Kidney (tissue), 14 donors: ENCODE results near the gene MCAM. TPM values are rescaled to one million over a fixed set of nuclear protein-coding genes. Genes with fewer than 3 reads are reported as not detected.

Source experiments
- DNase-seq, 5 donors: peaks; one replicate each; pipeline ENCODE4 v3.0.0-alpha.2; 2013 to 2020
- FAIRE-seq: peaks from 2 replicates; lab custom pipeline; 2012; peaks lifted over from hg19 to GRCh38; lab: Jason Lieb, UNC
- H3K27ac ChIP-seq, 2 donors: one replicate each; pipeline ENCODE4 v1.7.0; 2013; ENCODE audit warnings: low read depth in 2 of 2, low read length in 2 of 2, inconsistent platforms in 1 of 2
- H3K27me3 ChIP-seq: one replicate; pipeline ENCODE4 v1.7.1; 2013; ENCODE audit warnings: low read length, inconsistent platforms; ENCODE audit not compliant: control insufficient read depth, insufficient read depth
- H3K36me3 ChIP-seq, 3 donors: one replicate each; pipeline versions ENCODE4 v1.7.0 to v1.7.1; 2013; ENCODE audit warnings: low read length in 3 of 3, control low read depth in 1 of 3, inconsistent platforms in 1 of 3; ENCODE audit not compliant: insufficient read depth in 3 of 3, control insufficient read depth in 2 of 3
- H3K4me1 ChIP-seq, 3 donors: one replicate each; pipeline versions ENCODE4 v1.7.0 to v1.7.1; 2013; ENCODE audit warnings: low read length in 3 of 3, inconsistent platforms in 1 of 3, low read depth in 1 of 3; ENCODE audit not compliant: control insufficient read depth in 2 of 3, insufficient read depth in 2 of 3
- H3K4me3 ChIP-seq, 3 donors: one replicate each; pipeline versions ENCODE4 v1.7.0 to v1.8.1; 2013; ENCODE audit warnings: low read length in 3 of 3, control low read depth in 1 of 3, inconsistent platforms in 1 of 3
- H3K9ac ChIP-seq, 3 donors: one replicate each; pipeline versions ENCODE4 v1.7.0 to v1.7.1; 2013; ENCODE audit warnings: low read length in 3 of 3, control low read depth in 1 of 3, inconsistent platforms in 1 of 3
- H3K9me3 ChIP-seq, 3 donors: one replicate each; pipeline versions ENCODE4 v1.7.0 to v1.7.1; 2013; ENCODE audit warnings: low read length in 3 of 3, control low read depth in 1 of 3, inconsistent platforms in 1 of 3; ENCODE audit not compliant: control insufficient read depth in 2 of 3, insufficient read depth in 1 of 3
- intact Hi-C: fragments of 100-400 bp; cut with DNase I; formaldehyde crosslinking; loops from one replicate; pipeline ENCODE4 v1.11.1; 2022
- polyA plus RNA-seq: library from polyadenylated mRNA; stranded (reverse); fragments of 350-450 nt; fragmentation: Illumina TruSeq; extraction: RNeasy Lipid Tissue Mini Kit (QIAGEN cat#74804); gene quantifications from one replicate; pipeline ENCODE4 v1.2.3, GENCODE V29; 2014; ENCODE audit warnings: low read depth, low replicate concordance; ENCODE audit not compliant: insufficient read depth
- total RNA-seq: library from RNA; stranded (reverse); fragmentation: NEBNext Ultra II Directional; extraction: Animal tissue kit (Norgen Biotek cat#: 25700); gene quantifications from one replicate; pipeline ENCODE4 v1.2.1, GENCODE V29; 2021
- TF ChIP-seq, protein P1 (sequence below): IDR thresholded peaks from 3 replicates; pipeline ENCODE4 v1.5.1; 2012; ENCODE audit warnings: mild to moderate bottlenecking, moderate library complexity, borderline replicate concordance; ENCODE audit not compliant: insufficient read depth; ENCODE audit errors: extremely low read depth
- donor health status: control.
- donor health status: control.
- donor health status: control.
- donor health status: control.
- donor health status: control.
- donor health status: DM: yes; HTN: yes; CAD: no.
- donor health status: Normal renal cell carcinoma (clear cell type).

The MCAM gene
- total and polyA plus RNA-seq, 2 donors from 2014 or later, result 42.1 to 137 TPM

DNA sequence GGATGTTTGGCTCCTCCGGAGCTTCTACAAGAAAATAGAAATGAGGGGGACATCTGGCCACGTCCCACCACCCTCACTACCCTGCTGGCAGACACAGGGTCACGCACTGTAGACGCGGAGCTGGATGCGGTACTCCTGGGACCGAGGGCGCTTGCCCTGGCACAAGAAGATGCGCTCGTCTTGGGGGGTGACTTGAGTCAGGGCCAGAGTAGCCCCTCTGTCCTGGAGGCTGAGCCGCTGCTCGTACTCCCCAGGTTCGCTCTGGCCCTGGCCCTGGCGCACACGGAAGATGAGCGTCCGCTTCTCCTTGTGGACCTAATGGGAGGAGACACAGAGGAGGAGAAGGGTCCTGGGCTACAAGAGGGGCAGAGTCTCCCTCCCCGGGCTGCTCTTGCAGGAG, 2.2 kb downstream of the MCAM start:
- Histone ChIP-seq H3K36me3 (no peaks in the 10 kb centered on the region), H3K9ac (no peak overlapping the region), H3K9me3 (no peaks in the 10 kb centered on the region), H3K4me1 (peaks cover 0 to 20% (median 9%) of the 10 kb centered on the region in 3 donors), H3K27me3 (no peaks in the 10 kb centered on the region), H3K4me3 (peak overlapping the region in 1 of 3 donors; percentile 6), H3K27ac (peak overlapping the region in 1 of 2 donors; percentile 71)
- TF ChIP-seq, protein P1, sequence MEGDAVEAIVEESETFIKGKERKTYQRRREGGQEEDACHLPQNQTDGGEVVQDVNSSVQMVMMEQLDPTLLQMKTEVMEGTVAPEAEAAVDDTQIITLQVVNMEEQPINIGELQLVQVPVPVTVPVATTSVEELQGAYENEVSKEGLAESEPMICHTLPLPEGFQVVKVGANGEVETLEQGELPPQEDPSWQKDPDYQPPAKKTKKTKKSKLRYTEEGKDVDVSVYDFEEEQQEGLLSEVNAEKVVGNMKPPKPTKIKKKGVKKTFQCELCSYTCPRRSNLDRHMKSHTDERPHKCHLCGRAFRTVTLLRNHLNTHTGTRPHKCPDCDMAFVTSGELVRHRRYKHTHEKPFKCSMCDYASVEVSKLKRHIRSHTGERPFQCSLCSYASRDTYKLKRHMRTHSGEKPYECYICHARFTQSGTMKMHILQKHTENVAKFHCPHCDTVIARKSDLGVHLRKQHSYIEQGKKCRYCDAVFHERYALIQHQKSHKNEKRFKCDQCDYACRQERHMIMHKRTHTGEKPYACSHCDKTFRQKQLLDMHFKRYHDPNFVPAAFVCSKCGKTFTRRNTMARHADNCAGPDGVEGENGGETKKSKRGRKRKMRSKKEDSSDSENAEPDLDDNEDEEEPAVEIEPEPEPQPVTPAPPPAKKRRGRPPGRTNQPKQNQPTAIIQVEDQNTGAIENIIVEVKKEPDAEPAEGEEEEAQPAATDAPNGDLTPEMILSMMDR, result no peak
- FAIRE-seq, result no peak
- intact Hi-C loops, result no loop called here
- DNase-seq, result peak in 1 of 5 donors; percentile 51

DNA sequence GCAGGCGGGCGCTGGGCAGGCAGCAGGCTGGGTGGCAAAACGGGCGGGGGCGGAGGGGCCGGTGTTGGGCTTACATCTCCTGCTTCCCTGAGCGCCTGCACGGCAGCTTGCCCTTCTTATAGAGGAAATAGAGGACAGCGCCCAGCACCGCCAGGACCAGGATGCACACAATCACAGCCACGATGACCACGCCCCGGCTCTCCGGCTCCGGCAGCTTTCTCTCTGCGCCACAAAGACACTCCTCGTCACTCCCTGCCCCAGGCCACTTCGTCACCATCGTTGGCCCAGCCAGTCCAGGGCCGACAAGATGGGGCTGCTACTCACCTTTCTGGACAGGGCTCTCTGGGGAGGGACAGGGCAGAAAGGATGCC, 6.3 kb downstream of the MCAM start:
- H3K9ac ChIP-seq, result no peak overlapping the region
- intact Hi-C loops, result no loop called here
- no peaks in the 10 kb centered on the region for H3K36me3 ChIP-seq
- H3K9me3 ChIP-seq, result no peaks in the 10 kb centered on the region
- TF ChIP-seq, protein P1, result no peak
- H3K27ac ChIP-seq, result no peak overlapping the region
- peaks cover 0 to 8% (median 4%) of the 10 kb centered on the region in 3 donors for H3K4me1 ChIP-seq
- no peak overlapping the region for H3K4me3 ChIP-seq
- FAIRE-seq (no peak), DNase-seq (no peak)
- no peaks in the 10 kb centered on the region for H3K27me3 ChIP-seq

DNA sequence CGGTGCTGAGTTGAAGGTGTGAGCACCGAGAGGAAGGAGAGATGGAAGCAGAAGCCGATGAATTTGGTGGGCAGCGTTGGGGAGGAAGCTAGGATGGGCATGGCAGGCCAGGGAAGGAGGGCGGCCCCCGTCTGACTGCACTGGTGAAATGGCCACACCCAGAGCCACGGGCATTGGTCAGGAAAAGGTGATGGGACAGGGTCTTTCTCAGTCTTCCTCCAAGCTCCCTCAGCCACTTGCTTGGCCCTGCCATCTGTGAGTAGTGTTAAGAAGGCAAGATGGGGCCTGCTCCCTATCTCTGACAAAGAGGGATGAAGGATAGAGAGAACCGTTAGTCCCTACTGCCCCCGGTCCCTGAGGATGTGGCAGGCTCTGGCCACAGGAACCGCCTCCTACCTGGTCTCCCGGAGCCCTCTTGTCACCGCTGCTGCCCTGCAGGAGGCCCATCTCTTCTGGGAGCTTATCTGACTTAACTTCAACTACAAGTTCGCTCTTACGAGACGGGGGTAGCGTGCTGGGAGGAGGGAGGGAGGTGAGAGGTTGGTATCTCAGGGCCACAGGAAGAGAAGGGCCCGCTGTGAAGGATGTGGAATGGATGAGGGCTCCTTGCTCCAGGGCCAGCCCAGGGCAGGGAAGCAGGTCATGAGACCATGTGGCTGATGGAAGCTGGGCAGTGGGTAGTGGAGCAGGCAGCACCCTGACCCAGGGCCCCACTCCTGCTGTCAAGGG, 6.8 kb downstream of the MCAM start:
- Histone ChIP-seq H3K36me3 (no peaks in the 10 kb centered on the region), H3K9ac (no peak overlapping the region), H3K27me3 (no peaks in the 10 kb centered on the region), H3K27ac (no peak overlapping the region), H3K9me3 (no peaks in the 10 kb centered on the region), H3K4me1 (peaks cover 0 to 4% (median 0%) of the 10 kb centered on the region in 3 donors), H3K4me3 (no peak overlapping the region)
- FAIRE-seq (no peak), DNase-seq (no peak)
- TF ChIP-seq, protein P1, result no peak
- intact Hi-C loops, result no loop called here
